DMS79 (cell line): ENCODE results near the gene SLC39A11.
"Not testable (repeated sequence)": the region's sequence is repeated elsewhere in the genome, so short reads cannot be mapped to it uniquely, and the experiment has no call there.

Experiments used
- DNase-seq: peaks from one replicate; lab custom pipeline; 2025; lab: John Stamatoyannopoulos, UW

SLC39A11 gene

DNA sequence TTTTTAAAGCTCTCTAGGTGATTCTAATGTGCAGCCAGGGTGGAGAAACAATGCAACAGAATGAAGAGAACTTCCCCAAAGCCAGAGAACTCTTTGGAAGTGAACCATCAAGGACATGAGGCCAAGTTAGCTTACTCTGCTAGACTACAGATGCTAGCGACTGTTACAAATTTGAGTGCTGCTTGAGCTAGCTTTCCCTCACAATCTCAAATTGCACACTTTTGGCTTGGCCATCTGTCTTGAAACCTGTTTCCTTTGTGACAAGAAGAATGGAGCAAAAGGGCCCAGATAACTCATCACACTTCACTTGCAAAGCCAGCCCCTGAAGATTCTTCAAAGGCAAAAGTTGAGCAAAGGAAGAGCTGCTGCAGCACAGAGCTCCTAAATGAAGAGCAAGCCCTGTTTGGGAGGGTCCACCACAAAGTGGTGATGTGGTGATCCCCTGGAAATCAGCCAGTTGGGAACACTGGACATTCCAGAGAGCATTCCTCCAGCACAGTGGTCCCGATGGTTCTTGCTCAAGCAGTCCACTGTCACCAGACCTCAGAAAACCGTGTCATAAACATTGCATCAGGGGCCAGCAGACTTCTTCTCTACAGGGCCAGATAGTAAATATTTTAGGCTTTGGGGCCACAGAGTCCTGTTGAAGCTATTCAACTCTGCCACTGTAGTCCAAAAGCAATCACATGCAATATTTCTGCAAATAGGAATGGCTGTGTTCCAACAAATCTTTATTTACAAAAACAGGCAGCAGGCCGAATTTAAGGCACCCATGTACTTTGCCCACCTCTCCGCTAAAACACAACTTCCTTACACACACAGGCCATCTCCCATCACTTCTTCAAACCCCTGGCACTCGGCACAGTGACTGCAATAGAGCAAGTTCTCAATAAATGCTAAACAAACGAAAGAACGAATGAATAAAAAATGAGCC lies 21.2 kb downstream of the SLC39A11 start:
- no peak for DNase-seq

DNA sequence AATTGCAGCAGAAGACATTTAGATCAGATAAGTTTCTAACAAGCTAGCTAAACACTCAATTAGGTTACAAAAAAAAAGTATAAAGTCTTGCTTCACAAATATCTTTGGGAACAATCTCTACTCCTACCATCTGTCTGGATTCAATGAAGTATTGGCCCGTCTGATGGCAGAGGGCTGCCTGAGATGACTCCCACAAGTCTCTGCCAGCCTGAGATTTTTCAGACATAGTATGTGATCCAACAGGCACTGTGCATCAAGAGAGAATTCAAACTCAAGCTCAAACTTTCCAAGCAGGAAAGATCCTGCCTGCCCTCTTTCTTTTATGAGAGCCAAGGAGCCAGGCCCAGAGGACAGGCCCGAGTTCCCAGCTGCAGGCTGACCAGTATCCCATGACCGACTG lies 22.6 kb downstream of the SLC39A11 start:
- DNase-seq, result no peak

- peak; percentile 80 for DNase-seq
Measured at GRCh38 chr17:73069164-73069770, 23.2 kb downstream of the SLC39A11 start.

DNA sequence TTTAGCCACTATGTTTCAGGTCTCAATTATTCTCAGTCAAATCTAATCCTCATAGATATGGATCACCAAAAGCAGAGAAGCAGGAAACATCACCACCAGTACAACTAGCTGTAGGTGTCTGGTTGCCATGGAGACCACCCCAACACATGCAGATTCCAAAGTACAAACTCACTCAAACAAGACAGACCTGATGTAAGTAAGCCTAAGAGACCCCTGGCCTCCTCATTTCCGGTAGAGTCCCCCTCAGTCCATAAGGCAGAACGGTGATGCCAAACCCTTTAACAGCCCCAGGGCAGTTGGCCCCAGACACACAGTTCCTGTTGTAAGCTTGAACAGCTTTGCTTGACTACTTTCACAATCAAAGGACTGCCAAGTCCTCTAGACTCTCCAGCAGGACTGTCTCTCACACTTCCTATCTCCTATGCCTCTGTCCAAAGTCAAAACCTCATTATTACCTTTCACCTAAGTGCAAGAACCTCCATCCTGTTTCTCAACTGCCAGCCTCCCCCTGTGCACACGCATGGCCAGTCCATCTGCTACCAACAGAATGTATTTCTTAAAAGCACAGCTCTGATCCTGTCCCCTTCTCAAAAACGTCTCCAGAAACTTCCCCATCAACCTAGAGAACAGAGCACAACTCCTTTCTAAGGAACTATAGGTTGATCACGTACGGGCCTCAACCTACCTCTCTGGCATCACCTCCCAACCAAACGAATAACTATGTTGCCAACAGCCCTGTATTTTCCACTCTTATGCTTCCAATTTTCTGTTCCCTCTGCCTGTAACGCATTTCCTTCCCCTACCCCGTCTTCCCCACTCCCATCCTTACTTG lies 23.9 kb downstream of the SLC39A11 start:
- no peak for DNase-seq

GRCh38 chr17:73067699-73068098 lies 24.8 kb downstream of the SLC39A11 start:
- not testable (repeated sequence) for DNase-seq

DNA sequence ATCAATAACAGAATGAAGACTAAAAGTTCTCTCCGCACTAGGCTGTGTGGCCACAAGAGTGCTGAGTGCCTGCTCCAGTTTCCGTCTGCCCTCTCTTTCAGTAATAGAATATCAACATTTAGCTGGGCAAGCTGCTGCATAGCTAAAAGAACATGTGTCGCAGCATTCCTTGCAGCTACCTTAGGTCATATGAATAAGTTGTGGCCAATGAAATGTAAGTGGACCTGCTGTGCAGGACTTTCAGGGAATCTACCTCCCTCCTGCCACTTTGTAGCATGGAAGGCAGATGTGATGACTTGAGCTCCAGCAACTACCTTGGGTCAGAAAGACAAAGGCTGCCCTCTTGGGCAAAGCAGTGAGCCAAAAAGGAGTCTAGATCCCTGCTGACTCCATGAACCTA lies 25.4 kb downstream of the SLC39A11 start:
- no peak for DNase-seq

DNA sequence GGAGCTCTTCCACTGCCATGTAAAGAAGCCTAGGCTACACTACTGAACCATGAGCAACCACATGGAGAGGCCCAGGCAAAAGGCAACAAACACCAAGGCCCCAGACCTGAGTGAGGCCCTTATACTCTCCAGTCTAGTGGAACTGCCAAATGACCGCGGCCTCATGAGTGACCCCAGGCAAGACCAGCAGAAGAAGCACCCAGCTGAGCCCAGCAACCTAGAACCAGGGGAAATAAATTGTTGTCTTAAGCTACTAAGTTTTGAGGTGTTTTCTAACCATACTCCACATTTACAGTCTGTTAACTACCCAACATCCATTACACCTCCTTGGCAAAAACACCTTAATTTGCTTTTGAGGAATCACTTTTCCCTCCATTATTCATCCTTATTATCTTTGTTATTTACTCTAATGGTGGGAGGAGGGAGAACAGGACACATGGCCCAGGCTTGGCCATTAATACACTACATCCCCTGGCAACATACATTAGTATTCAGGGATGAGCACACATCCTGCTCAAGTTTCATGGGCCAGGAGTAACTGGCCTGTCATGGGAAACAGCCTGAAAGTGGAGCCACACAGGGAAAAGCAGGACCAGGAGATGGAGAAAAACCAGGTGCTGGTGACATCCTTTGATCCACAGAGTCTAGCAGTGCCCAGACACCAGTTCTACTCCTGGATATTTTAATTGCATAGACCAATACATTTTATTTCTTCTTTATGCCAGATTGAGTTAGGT lies 26.2 kb downstream of the SLC39A11 start:
- DNase-seq, result no peak

- no peak for DNase-seq
Measured at GRCh38 chr17:73065376-73065775, 27.1 kb downstream of the SLC39A11 start.

GRCh38 chr17:73064084-73064938 lies 28.2 kb downstream of the SLC39A11 start:
- DNase-seq, result no peak

DNA sequence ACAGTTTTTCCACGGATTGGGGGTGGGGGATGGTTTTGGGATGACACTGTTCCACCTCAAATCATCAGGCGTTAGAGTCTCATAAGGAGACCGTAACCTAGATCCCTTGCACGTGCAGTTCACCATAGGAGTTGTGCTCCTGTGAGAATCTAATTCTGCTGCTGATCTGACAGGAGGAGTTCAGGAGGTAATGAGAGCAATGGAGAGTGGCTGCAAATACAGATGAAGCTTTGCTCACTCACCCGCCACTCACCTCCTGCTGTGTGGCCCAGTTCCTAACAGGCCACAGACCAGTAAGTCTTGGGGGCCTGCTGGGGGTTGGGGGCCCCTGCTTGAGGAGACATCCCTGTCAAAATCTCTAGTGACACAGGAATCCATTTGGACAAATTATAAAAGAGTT lies 29.8 kb downstream of the SLC39A11 start:
- no peak for DNase-seq

GRCh38 chr17:73061161-73061560 lies 31.3 kb downstream of the SLC39A11 start:
- no peak for DNase-seq

DNA sequence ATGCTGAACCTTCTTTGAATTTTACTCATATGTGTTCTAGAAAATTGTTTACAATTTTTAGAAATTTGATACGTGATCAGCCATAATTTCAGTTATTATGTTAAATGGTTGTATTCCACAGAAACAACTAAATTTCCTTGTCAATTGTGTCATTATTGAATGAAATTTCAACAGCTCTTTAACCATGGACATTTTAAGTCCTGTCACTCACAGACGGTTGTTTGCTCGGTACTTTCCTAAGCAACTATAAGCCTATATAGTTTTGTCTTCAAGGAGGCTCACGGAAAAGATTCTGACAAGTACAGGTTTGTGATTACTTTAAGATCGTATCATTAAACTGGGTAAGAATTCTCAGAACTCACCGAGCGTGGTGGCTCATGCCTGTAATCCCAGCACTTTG lies 31.8 kb downstream of the SLC39A11 start:
- DNase-seq, result no peak

DNA sequence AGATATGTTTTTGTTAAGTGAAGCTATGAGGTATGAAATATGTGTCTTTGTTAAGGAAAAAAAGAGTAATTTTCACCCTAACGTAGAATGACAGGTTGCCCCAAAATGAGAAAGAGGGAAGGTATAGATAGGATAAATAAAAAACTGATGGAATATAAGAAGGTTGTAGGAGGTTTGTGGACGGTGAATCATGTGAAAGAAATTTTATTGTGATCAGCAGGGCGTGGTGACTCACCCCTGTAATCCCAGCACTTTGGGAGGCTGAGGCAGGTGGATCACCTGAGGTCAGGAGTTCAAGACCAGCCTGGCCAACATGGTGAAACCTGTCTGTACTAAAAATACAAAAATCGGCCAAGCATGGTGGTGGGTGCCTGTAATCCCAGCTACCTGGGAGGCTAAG lies 32.8 kb downstream of the SLC39A11 start:
- DNase-seq, result not testable (repeated sequence)

DNA sequence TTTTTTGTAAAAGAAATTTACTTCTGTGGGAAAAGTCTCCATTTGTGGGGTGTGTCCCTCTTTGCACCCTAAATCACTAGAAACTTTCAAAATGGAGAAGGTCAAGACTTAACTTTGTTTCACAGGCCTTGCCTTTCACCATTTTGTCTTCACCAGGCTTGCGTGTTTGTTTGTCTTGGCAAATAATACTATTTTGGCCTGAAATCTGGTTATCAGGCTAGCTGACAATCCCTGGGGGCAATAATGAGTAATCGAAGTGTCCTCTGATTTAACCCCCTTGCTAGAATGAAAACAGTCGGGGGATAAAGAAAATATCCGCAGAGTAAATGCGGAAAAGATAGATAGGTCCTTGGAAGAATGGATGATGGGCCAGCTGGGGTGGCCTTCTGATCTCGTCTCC lies 34.5 kb downstream of the SLC39A11 start:
- no peak for DNase-seq

DNA sequence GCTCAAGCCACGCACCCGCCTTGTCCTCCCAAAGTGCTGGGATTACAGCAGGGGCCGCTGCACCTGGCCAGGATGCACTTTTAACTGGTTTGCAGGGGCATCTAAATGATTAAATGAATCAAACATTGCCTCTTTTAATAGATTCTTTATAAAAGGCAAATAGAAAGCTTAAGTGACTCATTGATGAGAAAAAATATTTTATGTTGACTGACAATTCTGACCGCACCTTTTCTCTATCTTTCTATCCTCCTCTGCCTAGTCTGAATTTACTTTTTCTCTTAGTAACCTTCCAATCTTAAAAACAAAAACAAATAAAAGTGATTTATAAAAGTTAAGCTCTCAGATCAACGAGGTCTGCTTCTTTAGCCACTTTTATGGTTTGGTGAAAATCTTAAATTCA lies 35.3 kb downstream of the SLC39A11 start:
- no peak for DNase-seq

GRCh38 chr17:73052923-73053322 lies 39.6 kb downstream of the SLC39A11 start:
- no peak for DNase-seq

DNA sequence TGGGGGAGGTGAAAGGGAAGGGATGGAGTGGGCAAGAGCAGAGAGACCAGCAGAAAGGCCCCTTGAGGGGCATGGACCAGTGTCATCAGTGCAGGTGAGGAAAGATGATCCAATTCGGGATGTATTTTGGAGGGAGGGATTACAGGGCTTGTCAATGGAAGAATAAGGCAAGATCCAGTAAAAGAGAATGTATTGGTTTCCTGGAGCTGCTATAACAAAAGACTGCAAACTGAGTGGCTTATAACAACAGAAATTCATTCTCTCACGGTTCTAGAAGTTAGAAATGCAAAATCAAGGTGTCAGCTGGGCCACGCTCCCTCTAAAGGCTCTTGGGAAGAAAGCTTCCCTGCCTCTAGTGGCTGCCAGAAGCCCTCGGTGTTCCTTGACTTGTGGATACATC lies 41.7 kb downstream of the SLC39A11 start:
- no peak for DNase-seq

DNA sequence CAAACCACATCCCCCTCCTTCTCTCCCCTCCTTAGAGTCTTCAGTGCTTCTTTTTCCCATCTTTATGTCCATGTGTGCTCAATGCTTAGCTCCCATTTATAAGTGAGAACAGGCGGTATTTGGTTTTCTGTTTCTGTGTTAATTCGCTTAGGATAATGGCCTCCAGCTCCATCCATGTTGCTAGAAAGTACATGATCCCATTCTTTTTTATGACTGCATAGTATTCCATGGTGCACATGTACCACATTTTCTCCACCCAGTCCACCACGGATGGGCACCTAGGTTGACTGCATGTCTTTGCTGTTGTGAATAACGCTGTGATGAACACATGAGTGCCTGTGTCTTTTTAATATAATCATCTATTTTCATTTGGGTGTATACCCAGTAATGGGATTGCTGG lies 44.3 kb downstream of the SLC39A11 start:
- no peak for DNase-seq

DNA sequence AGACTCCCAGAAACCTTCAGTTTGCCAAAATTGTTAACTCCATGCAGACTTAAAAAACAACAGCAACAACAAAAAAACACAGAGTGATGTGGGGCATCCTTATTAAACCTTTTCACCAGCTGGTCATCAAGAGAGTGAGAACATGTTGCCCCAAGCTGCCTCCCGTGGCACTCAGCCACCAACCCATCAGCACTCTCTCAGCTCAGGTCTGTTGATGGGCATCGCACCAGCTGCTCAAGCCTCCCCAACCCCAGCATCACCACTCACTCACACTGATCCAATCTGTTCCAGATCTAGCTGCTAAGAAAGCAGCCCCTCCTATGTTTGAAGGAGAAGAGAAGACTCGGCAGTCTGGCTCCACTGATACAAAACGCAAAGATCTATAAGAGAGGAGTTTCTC lies 46.8 kb downstream of the SLC39A11 start:
- no peak for DNase-seq

DNA sequence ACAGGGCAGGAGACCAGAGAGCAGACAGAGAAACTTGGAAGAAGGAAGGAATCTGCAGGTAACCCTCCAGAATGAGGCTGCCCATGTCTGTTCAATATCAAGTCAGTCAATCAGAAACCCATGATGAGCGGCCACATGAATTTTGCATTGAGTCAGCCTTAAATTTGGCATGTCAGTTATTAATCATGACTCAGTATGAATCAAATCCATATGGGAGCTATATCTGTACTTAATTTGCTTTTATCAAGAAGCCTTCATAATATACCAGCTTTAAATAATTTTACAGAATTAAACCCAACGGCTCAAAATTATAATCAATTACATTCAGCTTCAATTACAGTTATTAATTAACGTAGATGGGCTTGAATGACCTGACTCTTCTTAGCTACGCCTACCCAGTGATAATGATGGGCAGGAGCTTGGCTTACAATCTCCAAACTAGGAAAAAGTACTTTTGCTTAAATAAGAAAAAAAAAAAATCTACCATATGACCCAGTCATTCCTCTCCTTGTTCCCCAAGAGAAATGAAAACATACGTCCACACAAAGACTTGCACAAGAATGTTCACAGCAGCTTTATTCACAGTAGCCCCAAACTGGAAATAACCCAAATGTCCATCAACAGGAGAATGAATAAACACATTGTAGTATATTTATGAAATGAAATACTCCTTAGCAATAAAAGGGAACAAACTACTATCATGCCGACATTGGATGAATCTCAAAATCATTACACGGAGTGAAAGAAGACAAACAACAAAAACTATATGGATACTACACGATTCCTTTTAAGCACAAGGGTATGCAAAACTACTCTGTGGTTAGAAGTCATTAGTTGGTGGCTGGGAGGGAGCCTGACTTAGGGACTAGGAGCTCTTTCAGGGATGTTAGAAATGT lies 48.6 kb downstream of the SLC39A11 start:
- no peak for DNase-seq
